ENCODE results near the gene NFS1.

DNA sequence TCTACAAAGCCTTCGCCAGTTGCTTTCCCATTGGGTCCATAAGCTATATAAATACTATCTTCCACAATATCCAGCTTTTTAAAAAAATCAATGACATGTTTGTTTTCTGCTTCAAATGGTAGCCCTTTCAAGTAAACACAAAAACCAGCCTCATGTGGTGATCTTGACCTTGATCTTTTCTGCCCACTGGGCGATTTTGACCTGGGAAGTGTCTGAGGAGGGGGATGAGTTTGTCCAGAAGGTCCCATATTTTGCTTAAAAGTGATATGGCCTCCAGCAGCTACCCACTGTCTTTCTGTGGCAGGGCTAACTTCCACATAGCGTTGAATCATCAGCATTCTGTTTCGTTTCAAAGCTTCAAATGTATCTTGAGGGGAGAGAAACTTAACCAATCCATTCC, 45.3 kb downstream of the NFS1 start:
- TF ChIP-seq, protein P1, sequence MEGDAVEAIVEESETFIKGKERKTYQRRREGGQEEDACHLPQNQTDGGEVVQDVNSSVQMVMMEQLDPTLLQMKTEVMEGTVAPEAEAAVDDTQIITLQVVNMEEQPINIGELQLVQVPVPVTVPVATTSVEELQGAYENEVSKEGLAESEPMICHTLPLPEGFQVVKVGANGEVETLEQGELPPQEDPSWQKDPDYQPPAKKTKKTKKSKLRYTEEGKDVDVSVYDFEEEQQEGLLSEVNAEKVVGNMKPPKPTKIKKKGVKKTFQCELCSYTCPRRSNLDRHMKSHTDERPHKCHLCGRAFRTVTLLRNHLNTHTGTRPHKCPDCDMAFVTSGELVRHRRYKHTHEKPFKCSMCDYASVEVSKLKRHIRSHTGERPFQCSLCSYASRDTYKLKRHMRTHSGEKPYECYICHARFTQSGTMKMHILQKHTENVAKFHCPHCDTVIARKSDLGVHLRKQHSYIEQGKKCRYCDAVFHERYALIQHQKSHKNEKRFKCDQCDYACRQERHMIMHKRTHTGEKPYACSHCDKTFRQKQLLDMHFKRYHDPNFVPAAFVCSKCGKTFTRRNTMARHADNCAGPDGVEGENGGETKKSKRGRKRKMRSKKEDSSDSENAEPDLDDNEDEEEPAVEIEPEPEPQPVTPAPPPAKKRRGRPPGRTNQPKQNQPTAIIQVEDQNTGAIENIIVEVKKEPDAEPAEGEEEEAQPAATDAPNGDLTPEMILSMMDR (IDR thresholded peaks at IDR 0.05) = no peak
- TF ChIP-seq EP300 (IDR thresholded peaks at IDR 0.05) (no peak), POLR2A (IDR thresholded peaks at IDR 0.05) (no peak), POLR2AphosphoS5 (IDR thresholded peaks at IDR 0.05) (no peak)
